Left renal pelvis (tissue), 4 donors: ENCODE data around the gene PLSCR3. TPM values are rescaled to one million over a fixed set of nuclear protein-coding genes. Genes with fewer than 3 reads are reported as not detected.

ENCODE experiments used
- DNase-seq, 4 donors: peaks; one replicate each; pipeline ENCODE4 v3.0.0-alpha.2; 2013; ENCODE audit warnings: low read depth in 4 of 4, low spot score in 3 of 4
- polyA plus RNA-seq, 4 donors: library from polyadenylated mRNA; unstranded; fragments of 120-200 nt; gene quantifications; one replicate each; pipeline ENCODE4 v1.2.1, GENCODE V29; 2013; ENCODE audit not compliant: insufficient read length in 4 of 4

Gene PLSCR3
- polyA plus RNA-seq, 4 donors = 30.3 to 48.7 (median 39.6) TPM

GRCh38 chr17:7426896-7427489 is 32.7 kb upstream of the PLSCR3 start:
- DNase-seq = no peak

- no peak for DNase-seq
Measured at GRCh38 chr17:7426203-7426863, 32.0 kb upstream of the PLSCR3 start.

- no peak for DNase-seq
Measured at GRCh38 chr17:7425756-7426155, 31.4 kb upstream of the PLSCR3 start.

- DNase-seq = no peak
Measured at GRCh38 chr17:7425316-7425715, 31.0 kb upstream of the PLSCR3 start, which contains the start of gene SPEM2. TSS of gene SPEM2 (plus strand) at chr17:7425616. CDS start at chr17:7425689, 73 bp downstream.

GRCh38 chr17:7423679-7424078 is 29.4 kb upstream of the PLSCR3 start:
- DNase-seq = no peak

GRCh38 chr17:7421186-7421585 is 26.9 kb upstream of the PLSCR3 start:
- DNase-seq = no peak

GRCh38 chr17:7419819-7420610 is 25.7 kb upstream of the PLSCR3 start, which contains the start of gene SPEM1:
TSS of gene SPEM1 (plus strand) at chr17:7420324. CDS start at chr17:7420385, 61 bp downstream.
- no peak for DNase-seq

GRCh38 chr17:7418472-7419152 is 24.3 kb upstream of the PLSCR3 start:
- DNase-seq = no peak

- no peak for DNase-seq
Measured at GRCh38 chr17:7417056-7417655, 22.8 kb upstream of the PLSCR3 start.

- no peak for DNase-seq
Measured at GRCh38 chr17:7416323-7416722, 22.0 kb upstream of the PLSCR3 start.

- DNase-seq = no peak
Measured at GRCh38 chr17:7415784-7416183, 21.5 kb upstream of the PLSCR3 start.

- DNase-seq = no peak
Measured at GRCh38 chr17:7414837-7415236, 20.5 kb upstream of the PLSCR3 start.

- no peak for DNase-seq
Measured at GRCh38 chr17:7413346-7413985, 19.1 kb upstream of the PLSCR3 start.

- no peak for DNase-seq
Measured at GRCh38 chr17:7411427-7411750, 17.1 kb upstream of the PLSCR3 start.

- no peak for DNase-seq
Measured at GRCh38 chr17:7410634-7411426, 16.5 kb upstream of the PLSCR3 start.

- no peak for DNase-seq
Measured at GRCh38 chr17:7409716-7410115, 15.4 kb upstream of the PLSCR3 start.

GRCh38 chr17:7408863-7409262 is 14.5 kb upstream of the PLSCR3 start:
- DNase-seq = no peak

- DNase-seq = no peak
Measured at GRCh38 chr17:7408252-7408727, 14.0 kb upstream of the PLSCR3 start.

- no peak for DNase-seq
Measured at GRCh38 chr17:7407485-7408251, 13.3 kb upstream of the PLSCR3 start, which contains the start of gene NLGN2. TSS of gene NLGN2 (plus strand) at chr17:7407845. CDS start at chr17:7408256, 411 bp downstream.
